Thoracic aorta (tissue), 2 donors: ENCODE data around the gene ARMC7. TPM values are rescaled to one million over a fixed set of nuclear protein-coding genes. Genes with fewer than 3 reads are reported as not detected.

Source experiments
- ATAC-seq: fragments of 150-250 bp; one replicate; pipeline ENCODE4 v1.8.0; 2017; ENCODE audit warnings: low read depth; ENCODE audit not compliant: insufficient number of reproducible peaks, low FRiP score
- DNase-seq: peaks from one replicate; pipeline ENCODE4 v3.0.0-alpha.2; 2020; ENCODE audit warnings: low spot score
- H3K27ac ChIP-seq, 2 donors: fragments of 200-600 bp; sonication (generic); 1 replicate in 1 of 2; 2 replicates in 1 of 2; pipeline ENCODE4 v1.5.1; 2016; ENCODE audit warnings: mild to moderate bottlenecking in 2 of 2, moderate library complexity in 2 of 2
- H3K27me3 ChIP-seq: fragments of 200-600 bp; sonication (generic); replicated peaks from 2 replicates; pipeline ENCODE4 v1.6.0; 2016; ENCODE audit warnings: mild to moderate bottlenecking; ENCODE audit not compliant: insufficient read depth
- H3K36me3 ChIP-seq: fragments of 200-600 bp; sonication (generic); one replicate; pipeline ENCODE4 v1.5.1; 2016
- H3K4me1 ChIP-seq, 2 donors: fragments of 200-600 bp; sonication (generic); 1 replicate in 1 of 2; 2 replicates in 1 of 2; pipeline versions ENCODE4 v1.5.1 to v1.6.0; 2016; ENCODE audit warnings: low read depth in 2 of 2, mild to moderate bottlenecking in 1 of 2; ENCODE audit not compliant: control insufficient read depth in 1 of 2
- H3K4me3 ChIP-seq: fragments of 200-600 bp; sonication (generic); 2 replicates; pipeline ENCODE4 v1.5.1; 2016; ENCODE audit warnings: mild to moderate bottlenecking
- H3K9me3 ChIP-seq: fragments of 200-600 bp; sonication (generic); 2 replicates; pipeline ENCODE4 v1.5.1; 2016
- total RNA-seq, 2 donors: library from RNA; depleted of rRNA; stranded (reverse); fragments of >200 nt; gene quantifications; one replicate each; pipeline versions ENCODE4 v1.1.0 to v1.2.3, GENCODE V29; 2016
- TF ChIP-seq, protein P1 (sequence below): fragments of 200-600 bp; sonication (generic); IDR thresholded peaks from one replicate; pipeline ENCODE4 v1.5.1; 2019; ENCODE audit warnings: antibody characterized with exemption

The ARMC7 gene
- total RNA-seq, 2 donors from 2014 or later: 6.1 to 7.6 TPM

DNA sequence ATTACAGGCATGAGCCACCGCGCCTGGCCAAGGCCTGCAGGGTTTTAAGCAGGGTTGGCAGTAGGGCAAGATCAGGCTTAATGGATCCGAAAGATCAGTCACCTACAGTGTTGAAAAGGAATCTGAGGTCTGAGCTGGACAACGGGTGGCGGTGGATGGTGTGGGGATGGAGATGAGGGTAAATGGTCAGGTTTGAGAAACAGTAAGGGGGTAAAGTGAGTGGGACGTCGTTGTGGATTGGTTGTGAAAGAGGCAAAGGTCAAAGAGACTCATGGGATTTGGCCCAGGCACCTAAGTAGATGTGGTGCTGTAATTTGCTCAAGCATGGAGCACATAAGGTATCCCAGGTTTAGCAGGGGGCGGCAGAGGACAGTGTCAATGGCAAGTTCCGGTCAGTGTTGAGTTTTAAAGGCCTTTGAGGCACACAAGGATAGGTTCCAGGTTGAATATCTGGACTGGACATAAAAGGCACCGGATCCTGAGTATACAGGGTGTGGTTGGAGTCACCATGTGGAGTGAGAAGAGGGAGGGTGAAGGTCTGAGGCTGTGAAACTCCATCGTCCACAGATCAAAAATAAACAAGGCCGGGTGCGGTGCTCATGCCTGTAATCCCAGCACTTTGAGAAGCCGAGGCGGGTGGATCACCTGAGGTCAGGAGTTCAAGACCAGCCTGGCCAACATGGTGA, 23.1 kb upstream of the ARMC7 start:
- H3K36me3 ChIP-seq: no peaks in the 10 kb centered on the region
- TF ChIP-seq, protein P1, sequence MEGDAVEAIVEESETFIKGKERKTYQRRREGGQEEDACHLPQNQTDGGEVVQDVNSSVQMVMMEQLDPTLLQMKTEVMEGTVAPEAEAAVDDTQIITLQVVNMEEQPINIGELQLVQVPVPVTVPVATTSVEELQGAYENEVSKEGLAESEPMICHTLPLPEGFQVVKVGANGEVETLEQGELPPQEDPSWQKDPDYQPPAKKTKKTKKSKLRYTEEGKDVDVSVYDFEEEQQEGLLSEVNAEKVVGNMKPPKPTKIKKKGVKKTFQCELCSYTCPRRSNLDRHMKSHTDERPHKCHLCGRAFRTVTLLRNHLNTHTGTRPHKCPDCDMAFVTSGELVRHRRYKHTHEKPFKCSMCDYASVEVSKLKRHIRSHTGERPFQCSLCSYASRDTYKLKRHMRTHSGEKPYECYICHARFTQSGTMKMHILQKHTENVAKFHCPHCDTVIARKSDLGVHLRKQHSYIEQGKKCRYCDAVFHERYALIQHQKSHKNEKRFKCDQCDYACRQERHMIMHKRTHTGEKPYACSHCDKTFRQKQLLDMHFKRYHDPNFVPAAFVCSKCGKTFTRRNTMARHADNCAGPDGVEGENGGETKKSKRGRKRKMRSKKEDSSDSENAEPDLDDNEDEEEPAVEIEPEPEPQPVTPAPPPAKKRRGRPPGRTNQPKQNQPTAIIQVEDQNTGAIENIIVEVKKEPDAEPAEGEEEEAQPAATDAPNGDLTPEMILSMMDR: no peak
- no peaks in the 10 kb centered on the region for H3K27me3 ChIP-seq
- no peaks in the 10 kb centered on the region for H3K9me3 ChIP-seq
- H3K4me1 ChIP-seq: peaks cover 5 to 23% of the 10 kb centered on the region in 2 donors
- no peak overlapping the region for H3K27ac ChIP-seq
- no peak overlapping the region for H3K4me3 ChIP-seq
- no peak for DNase-seq
- ATAC-seq: no peak

DNA sequence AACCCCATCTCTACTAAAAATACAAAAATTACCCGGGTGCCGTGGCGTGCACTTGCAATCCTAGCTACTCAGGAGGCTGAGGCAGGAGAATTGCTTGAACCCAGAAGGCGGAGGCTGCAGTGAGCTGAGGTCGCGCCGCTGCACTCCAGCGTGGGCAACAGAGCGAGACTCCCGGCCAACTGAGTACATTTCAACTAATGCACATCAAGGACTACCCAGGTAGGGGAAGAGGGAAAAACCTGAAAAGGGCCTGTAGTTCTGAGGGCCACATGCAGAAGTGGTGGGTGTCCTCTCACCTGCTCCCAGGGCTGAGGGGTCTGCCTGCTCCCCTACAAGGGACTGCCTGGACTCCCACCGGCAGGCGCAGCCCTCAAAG, 22.6 kb upstream of the ARMC7 start:
- peak overlapping the region in 1 of 2 donors; percentile 55 for H3K27ac ChIP-seq
- DNase-seq (no peak), ATAC-seq (no peak)
- H3K9me3 ChIP-seq: no peaks in the 10 kb centered on the region
- no peaks in the 10 kb centered on the region for H3K36me3 ChIP-seq
- H3K4me3 ChIP-seq: peak overlapping the region; percentile 75
- TF ChIP-seq, protein P1: no peak
- H3K27me3 ChIP-seq: no peaks in the 10 kb centered on the region
- H3K4me1 ChIP-seq: peaks cover 5 to 23% of the 10 kb centered on the region in 2 donors

DNA sequence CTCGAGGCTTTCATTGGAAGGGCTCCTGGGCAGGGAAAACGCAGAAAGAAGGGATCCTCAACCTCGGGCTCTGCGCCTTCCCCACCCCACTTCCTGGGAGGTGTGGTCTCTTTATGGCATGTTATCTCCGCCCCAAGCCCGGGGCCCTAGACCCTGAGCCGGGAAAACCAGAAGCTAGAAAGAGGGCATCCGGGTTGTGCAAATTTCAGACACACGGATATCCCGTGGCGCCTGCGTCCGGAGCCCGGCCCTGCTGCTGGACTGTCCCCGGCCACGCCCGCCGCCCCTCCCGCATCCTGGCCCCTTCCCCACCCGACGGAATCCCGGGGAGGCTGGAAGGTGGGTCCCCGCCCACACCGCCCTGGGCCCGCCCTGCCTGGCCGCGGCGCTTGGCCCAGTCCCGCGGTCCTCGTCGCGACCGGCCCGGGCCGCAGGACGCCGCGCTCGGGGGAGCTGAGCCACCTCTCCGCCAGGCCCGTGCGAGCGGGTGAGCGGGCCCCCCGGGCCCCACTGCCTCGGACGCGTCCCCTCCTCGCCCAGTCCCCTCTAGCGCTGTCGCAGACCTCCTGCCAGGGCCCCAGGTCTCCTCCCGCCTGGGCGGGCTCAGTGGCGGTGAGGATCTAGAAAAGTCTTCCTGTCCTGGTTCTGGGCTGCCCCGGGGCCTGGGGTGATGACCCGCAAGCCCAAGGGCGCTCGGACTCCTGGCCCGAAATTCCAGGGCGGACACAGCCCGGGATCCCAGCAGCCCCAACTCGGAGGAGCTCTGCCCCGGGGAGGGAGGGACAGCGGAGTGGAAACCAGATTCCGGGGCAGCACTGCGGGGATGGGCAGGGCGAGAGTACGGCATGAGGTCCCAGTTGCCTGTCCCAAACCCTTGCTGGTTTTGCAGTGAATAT, 22.0 kb upstream of the ARMC7 start, which contains the start of gene SLC16A5:
Gene SLC16A5 (plus strand): TSS at position 397 of the 896 bp plus-strand sequence. CDS start 5,683 bp downstream, outside the sequence.
- Histone ChIP-seq H3K9me3 (no peaks in the 10 kb centered on the region), H3K36me3 (no peaks in the 10 kb centered on the region), H3K4me3 (peak within 1 kb of the TSS; percentile 75), H3K27me3 (no peaks in the 10 kb centered on the region), H3K27ac (peak within 1 kb of the TSS in 1 of 2 donors; percentile 55), H3K4me1 (peaks cover 5 to 23% of the 10 kb centered on the region in 2 donors)
- TF ChIP-seq, protein P1: no peak
- DNase-seq (no peak), ATAC-seq (peak; percentile 31)

DNA sequence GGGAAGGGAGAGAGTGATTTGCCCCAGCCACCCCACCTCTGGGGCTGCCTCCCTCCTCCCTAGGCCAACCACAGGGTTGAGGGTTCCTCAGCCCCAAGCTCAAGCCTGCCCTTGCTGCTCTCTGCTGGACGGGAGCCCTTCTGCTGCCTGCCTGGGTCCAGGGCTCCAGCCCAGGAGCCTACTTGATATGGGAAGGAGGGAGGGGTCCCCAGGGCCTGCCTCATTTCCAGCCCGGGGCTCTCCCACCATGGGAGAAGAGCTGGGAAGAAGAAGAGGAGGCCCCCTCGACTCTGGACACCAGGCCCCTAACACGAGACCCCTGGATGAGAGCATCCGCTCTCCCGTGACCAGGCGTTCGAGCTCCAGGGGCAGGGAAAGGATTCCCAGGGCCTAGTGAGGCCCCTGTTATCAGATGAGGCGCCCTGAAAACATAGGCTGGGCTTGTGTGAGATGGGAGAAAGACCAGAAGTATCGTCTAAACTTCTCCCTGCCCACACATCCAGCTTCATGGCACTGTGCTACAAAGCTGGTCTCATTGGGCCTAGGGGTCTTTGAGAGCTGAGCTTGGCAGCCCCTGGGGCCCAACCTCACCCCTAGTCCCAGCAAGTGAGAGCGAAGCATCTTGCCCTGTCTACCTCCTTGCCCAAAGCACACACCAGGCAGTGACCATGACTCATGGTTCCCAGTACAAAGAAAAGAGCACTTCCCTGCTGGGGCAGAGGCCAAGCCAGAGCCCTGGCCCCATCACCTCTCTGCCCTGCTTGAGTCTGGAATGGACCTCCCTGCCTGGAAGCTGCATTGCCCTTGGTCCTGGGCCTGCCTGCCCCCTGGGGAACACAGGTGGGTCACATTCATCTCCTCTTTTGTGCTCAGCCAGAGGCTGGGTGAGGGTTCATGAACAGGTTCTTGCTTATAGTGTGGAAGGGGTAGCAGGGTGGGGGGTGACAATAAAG, 21.0 kb upstream of the ARMC7 start:
- ATAC-seq (no peak), DNase-seq (no peak)
- H3K4me3 ChIP-seq: peak overlapping the region; percentile 75
- TF ChIP-seq, protein P1: no peak
- H3K27me3 ChIP-seq: no peaks in the 10 kb centered on the region
- no peaks in the 10 kb centered on the region for H3K9me3 ChIP-seq
- peak overlapping the region in 1 of 2 donors; percentile 55 for H3K27ac ChIP-seq
- H3K36me3 ChIP-seq: no peaks in the 10 kb centered on the region
- peaks cover 5 to 23% of the 10 kb centered on the region in 2 donors for H3K4me1 ChIP-seq
